CD8-positive, alpha-beta memory T cell (primary cell): ENCODE results near the gene SLC45A2. TPM values are rescaled to one million over a fixed set of nuclear protein-coding genes. Genes with fewer than 3 reads are reported as not detected.

Source experiments
- CTCF ChIA-PET: fragments of 350-600 bp; sonication (Branson Sonifier 250); formaldehyde crosslinking; loops from one replicate; lab custom pipeline; 2021; ENCODE audit warnings: antibody characterized with exemption; lab: Charles Lee
- POLR2A ChIA-PET: fragments of 350-600 bp; sonication (Branson Sonifier 250); formaldehyde crosslinking; loops from one replicate; lab custom pipeline; 2021; ENCODE audit warnings: antibody characterized with exemption; lab: Charles Lee
- DNase-seq, 5 donors: peaks; one replicate each; pipeline versions ENCODE4 v3.0.0 to v3.0.0-alpha.2; 2020 to 2022; ENCODE audit warnings: mixed read lengths in 1 of 5
- H3K27ac ChIP-seq: one replicate; pipeline ENCODE4 v1.7.0; 2013; ENCODE audit warnings: low read depth, mild to moderate bottlenecking, low read length, moderate library complexity
- H3K27me3 ChIP-seq: 2 replicates; pipeline ENCODE4 v1.7.0; 2013; ENCODE audit warnings: low read length, mild to moderate bottlenecking; ENCODE audit not compliant: insufficient read depth, poor library complexity, severe bottlenecking
- H3K36me3 ChIP-seq: 2 replicates; pipeline ENCODE4 v1.7.0; 2013; ENCODE audit warnings: mild to moderate bottlenecking, low read length, moderate library complexity; ENCODE audit not compliant: insufficient read depth
- H3K4me1 ChIP-seq: 2 replicates; pipeline ENCODE4 v1.7.0; 2013; ENCODE audit warnings: mild to moderate bottlenecking, low read length, moderate library complexity; ENCODE audit not compliant: insufficient read depth
- H3K4me3 ChIP-seq: 2 replicates; pipeline ENCODE4 v1.7.0; 2013; ENCODE audit warnings: mild to moderate bottlenecking, low read length
- H3K9me3 ChIP-seq: 2 replicates; pipeline ENCODE4 v1.7.0; 2013; ENCODE audit warnings: mild to moderate bottlenecking, low read length
- H3K27ac Mint-ChIP-seq, 8 donors: one replicate each; pipeline ENCODE4 v1.8.0; 2020 to 2021; ENCODE audit warnings: mixed read lengths in 8 of 8, mild to moderate bottlenecking in 6 of 8, inconsistent platforms in 3 of 8, moderate library complexity in 3 of 8
- H3K27me3 Mint-ChIP-seq, 2 donors: one replicate each; pipeline ENCODE4 v1.8.0; 2020 to 2021; ENCODE audit warnings: mixed read lengths in 2 of 2, mild to moderate bottlenecking in 1 of 2, moderate library complexity in 1 of 2
- H3K36me3 Mint-ChIP-seq, 3 donors: one replicate each; pipeline ENCODE4 v1.8.0; 2020 to 2021; ENCODE audit warnings: mixed read lengths in 3 of 3, inconsistent platforms in 1 of 3, mild to moderate bottlenecking in 1 of 3
- H3K4me1 Mint-ChIP-seq, 3 donors: one replicate each; pipeline ENCODE4 v1.8.0; 2020 to 2021; ENCODE audit warnings: mixed read lengths in 3 of 3, inconsistent platforms in 1 of 3, mild to moderate bottlenecking in 1 of 3
- H3K4me3 Mint-ChIP-seq, 7 donors: one replicate each; pipeline ENCODE4 v1.8.0; 2020 to 2021; ENCODE audit warnings: mixed read lengths in 7 of 7, mild to moderate bottlenecking in 6 of 7, moderate library complexity in 4 of 7, inconsistent platforms in 2 of 7
- H3K9me3 Mint-ChIP-seq, 5 donors: one replicate each; pipeline ENCODE4 v1.8.0; 2020 to 2022; ENCODE audit warnings: mixed read lengths in 5 of 5, mild to moderate bottlenecking in 3 of 5, moderate library complexity in 2 of 5, inconsistent platforms in 1 of 5
- polyA plus RNA-seq: library from polyadenylated mRNA; unstranded; fragments of 300-500 nt; fragmentation: Illumina TruSeq; gene quantifications from one replicate; pipeline ENCODE4 v1.2.3, GENCODE V29; 2021
- total RNA-seq, 2 experiments: library from RNA; stranded (reverse); gene quantifications; one replicate each; pipeline ENCODE4 v1.2.3, GENCODE V29; 2021

SLC45A2 gene
- total and polyA plus RNA-seq, 3 experiments from 2014 or later = not detected

DNA sequence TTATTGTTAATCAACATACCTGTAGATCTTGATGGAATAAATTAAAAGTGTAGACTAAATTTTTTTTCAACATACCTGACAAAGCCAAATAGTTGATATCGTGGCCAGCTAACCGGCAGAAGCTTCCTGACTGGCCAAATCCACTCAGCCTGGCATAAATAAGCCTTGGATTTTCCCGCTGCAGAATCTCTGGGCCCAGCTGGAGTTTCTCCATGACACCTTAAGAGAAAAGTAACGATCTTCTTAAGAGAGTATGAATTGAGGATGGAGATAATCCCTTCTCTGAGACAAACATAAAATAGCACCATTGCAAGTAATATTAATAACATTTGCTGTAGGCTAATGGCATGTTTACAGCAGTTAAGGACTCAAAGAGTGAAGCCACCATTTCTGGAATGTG lies 21.2 kb upstream of the SLC45A2 start:
- Histone ChIP-seq H3K4me1 (peaks cover 13% of the 10 kb centered on the region), H3K4me3 (no peak overlapping the region), H3K27me3 (no peaks in the 10 kb centered on the region), H3K27ac (no peak overlapping the region), H3K9me3 (no peaks in the 10 kb centered on the region), H3K36me3 (peaks cover 10% of the 10 kb centered on the region)
- CTCF ChIA-PET = no interaction called here
- no peaks in the 10 kb centered on the region for H3K27me3 Mint-ChIP-seq
- no peaks in the 10 kb centered on the region for H3K9me3 Mint-ChIP-seq
- H3K4me1 Mint-ChIP-seq = peaks cover 24 to 35% (median 28%) of the 10 kb centered on the region in 3 donors
- POLR2A ChIA-PET = no interaction called here
- peaks cover 8 to 46% (median 16%) of the 10 kb centered on the region in 3 donors for H3K36me3 Mint-ChIP-seq
- peak overlapping the region in 2 of 7 donors; percentile 10 to 70 for H3K4me3 Mint-ChIP-seq
- H3K27ac Mint-ChIP-seq = peak overlapping the region in 3 of 8 donors; percentile 40 to 87 (median 55)
- DNase-seq = no peak

DNA sequence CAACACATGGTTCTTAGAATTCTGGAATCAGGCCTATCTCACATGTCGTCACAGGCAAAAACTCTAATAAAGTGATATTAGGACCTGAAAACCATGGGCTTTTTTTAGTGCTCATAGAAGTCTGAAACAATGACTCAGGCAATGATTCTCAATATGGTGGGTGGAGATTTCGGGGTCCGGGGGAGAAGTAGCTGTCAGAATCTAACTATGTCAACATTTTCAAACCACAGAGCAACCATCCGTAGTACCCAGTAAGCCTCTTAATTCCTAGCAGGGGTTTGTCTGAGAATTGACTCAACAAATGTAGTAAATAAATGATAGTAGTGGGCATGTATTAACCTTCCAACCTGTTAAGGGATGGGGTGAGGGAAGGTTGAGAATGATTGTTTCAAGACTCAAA lies 20.7 kb upstream of the SLC45A2 start:
- H3K4me3 Mint-ChIP-seq = peak overlapping the region in 3 of 7 donors; percentile 1 to 70 (median 36)
- Histone ChIP-seq H3K36me3 (peaks cover 10% of the 10 kb centered on the region), H3K4me1 (peaks cover 13% of the 10 kb centered on the region), H3K9me3 (no peaks in the 10 kb centered on the region), H3K4me3 (no peak overlapping the region), H3K27me3 (no peaks in the 10 kb centered on the region), H3K27ac (no peak overlapping the region)
- no peak for DNase-seq
- no peaks in the 10 kb centered on the region for H3K27me3 Mint-ChIP-seq
- peaks cover 8 to 46% (median 16%) of the 10 kb centered on the region in 3 donors for H3K36me3 Mint-ChIP-seq
- H3K27ac Mint-ChIP-seq = peak overlapping the region in 3 of 8 donors; percentile 25 to 87 (median 55)
- CTCF ChIA-PET = no interaction called here
- peaks cover 24 to 35% (median 28%) of the 10 kb centered on the region in 3 donors for H3K4me1 Mint-ChIP-seq
- POLR2A ChIA-PET = no interaction called here
- no peaks in the 10 kb centered on the region for H3K9me3 Mint-ChIP-seq

DNA sequence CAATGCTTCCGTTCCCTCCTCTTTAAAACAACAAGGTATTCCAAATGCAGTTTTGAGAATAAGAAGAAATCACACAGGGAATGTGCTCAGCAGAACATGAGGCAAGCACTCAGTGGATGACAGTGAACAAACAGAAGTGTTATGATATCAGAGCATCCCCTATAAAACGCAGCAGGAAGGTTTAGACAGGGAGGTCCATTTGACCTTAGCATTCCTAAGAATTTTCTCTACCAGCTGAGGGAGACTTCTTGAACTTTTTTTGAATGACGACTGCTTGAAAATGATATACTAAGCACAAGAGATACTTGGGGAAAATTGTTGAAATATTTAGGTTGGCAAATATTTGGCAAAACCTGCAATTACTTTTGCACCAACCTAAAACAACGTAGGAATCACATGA lies 19.4 kb upstream of the SLC45A2 start:
- H3K4me3 Mint-ChIP-seq = no peak overlapping the region
- peaks cover 20 to 30% (median 23%) of the 10 kb centered on the region in 3 donors for H3K4me1 Mint-ChIP-seq
- Histone ChIP-seq H3K36me3 (peaks cover 10% of the 10 kb centered on the region), H3K4me3 (no peak overlapping the region), H3K9me3 (no peaks in the 10 kb centered on the region), H3K27ac (no peak overlapping the region), H3K27me3 (no peaks in the 10 kb centered on the region), H3K4me1 (peaks cover 10% of the 10 kb centered on the region)
- H3K27ac Mint-ChIP-seq = no peak overlapping the region
- no peaks in the 10 kb centered on the region for H3K27me3 Mint-ChIP-seq
- H3K36me3 Mint-ChIP-seq = peaks cover 8 to 50% (median 16%) of the 10 kb centered on the region in 3 donors
- no peaks in the 10 kb centered on the region for H3K9me3 Mint-ChIP-seq
- ChIA-PET POLR2A (no interaction called here), CTCF (no interaction called here)
- no peak for DNase-seq

DNA sequence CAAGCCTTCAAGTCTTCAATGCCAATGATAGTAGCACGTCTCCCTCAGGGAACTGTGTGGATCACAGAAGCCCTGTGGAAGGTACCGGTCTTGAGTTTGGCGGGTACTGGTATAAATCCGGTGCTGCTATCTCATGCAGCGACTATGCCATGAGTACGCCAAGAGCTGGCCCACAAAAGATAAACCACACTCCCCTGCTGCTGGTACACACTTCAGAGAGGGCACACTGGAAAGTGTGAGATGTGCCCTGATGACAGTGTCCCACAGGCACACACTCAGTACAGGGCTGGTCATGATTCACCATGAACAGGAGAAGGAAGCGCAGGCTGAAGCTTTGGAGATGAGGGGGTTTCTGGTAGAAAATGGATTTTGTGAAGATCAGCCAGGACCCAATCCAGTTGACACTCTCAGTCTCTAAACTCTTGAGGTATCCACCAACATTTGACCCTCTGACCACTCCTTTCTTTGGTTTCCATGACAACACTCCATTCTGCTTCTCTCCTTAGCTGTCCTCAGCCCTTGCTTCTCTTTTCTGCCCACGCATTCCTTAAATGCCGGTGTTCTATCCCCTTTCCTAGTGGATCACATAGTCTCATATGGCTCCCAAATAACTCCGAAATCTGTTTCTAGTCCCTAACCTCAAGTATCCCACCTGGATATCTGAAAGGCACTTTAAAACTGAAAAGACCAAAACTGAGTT lies 18.3 kb upstream of the SLC45A2 start:
- no peak for DNase-seq
- Histone ChIP-seq H3K27ac (no peak overlapping the region), H3K36me3 (peaks cover 10% of the 10 kb centered on the region), H3K4me3 (no peak overlapping the region), H3K4me1 (peaks cover 7% of the 10 kb centered on the region), H3K9me3 (no peaks in the 10 kb centered on the region), H3K27me3 (no peaks in the 10 kb centered on the region)
- ChIA-PET POLR2A (no interaction called here), CTCF (no interaction called here)
- peaks cover 11 to 21% (median 15%) of the 10 kb centered on the region in 3 donors for H3K4me1 Mint-ChIP-seq
- no peaks in the 10 kb centered on the region for H3K9me3 Mint-ChIP-seq
- H3K27me3 Mint-ChIP-seq = no peaks in the 10 kb centered on the region
- H3K4me3 Mint-ChIP-seq = peak overlapping the region in 1 of 7 donors; percentile 12
- peaks cover 8 to 53% (median 16%) of the 10 kb centered on the region in 3 donors for H3K36me3 Mint-ChIP-seq
- peak overlapping the region in 1 of 8 donors; percentile 31 for H3K27ac Mint-ChIP-seq

DNA sequence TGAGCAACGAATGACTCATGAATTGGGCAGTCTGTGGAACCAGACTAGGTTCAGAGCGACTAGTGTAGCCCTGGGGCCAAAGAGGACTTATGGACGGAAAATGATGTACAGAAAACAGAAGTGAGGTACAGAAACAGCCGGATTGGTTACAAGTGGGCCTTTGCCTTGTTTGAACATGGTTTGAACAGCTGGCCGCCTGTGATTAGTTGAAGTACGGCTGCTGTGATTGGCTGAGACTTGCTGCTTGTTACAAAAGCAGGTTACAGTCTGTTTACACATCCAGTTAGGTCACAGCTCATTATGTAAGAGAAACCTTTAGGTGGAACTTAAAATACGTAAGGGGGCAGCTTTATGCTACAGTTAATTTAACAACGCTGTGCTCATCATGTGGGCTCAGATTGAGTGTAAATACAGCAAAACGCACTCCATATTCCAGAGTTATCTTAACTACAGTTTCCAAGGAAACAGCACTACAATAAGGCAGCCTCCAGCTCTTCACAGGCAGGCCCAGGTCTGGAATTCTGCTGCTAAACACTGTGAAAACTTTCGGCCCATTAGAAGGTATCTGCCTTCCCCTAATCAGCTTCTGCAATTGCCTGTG lies 16.8 kb upstream of the SLC45A2 start:
- no peak overlapping the region for H3K4me3 Mint-ChIP-seq
- H3K27ac Mint-ChIP-seq = peak overlapping the region in 1 of 8 donors; percentile 47
- peaks cover 6 to 16% (median 9%) of the 10 kb centered on the region in 3 donors for H3K4me1 Mint-ChIP-seq
- H3K4me1 ChIP-seq = no peaks in the 10 kb centered on the region
- no peak overlapping the region for H3K4me3 ChIP-seq
- H3K27me3 ChIP-seq = no peaks in the 10 kb centered on the region
- H3K36me3 ChIP-seq = peaks cover 10% of the 10 kb centered on the region
- DNase-seq = no peak
- H3K36me3 Mint-ChIP-seq = peaks cover 12 to 54% (median 20%) of the 10 kb centered on the region in 3 donors
- ChIA-PET CTCF (no interaction called here), POLR2A (no interaction called here)
- H3K9me3 ChIP-seq = no peaks in the 10 kb centered on the region
- no peaks in the 10 kb centered on the region for H3K9me3 Mint-ChIP-seq
- no peak overlapping the region for H3K27ac ChIP-seq
- H3K27me3 Mint-ChIP-seq = no peaks in the 10 kb centered on the region

DNA sequence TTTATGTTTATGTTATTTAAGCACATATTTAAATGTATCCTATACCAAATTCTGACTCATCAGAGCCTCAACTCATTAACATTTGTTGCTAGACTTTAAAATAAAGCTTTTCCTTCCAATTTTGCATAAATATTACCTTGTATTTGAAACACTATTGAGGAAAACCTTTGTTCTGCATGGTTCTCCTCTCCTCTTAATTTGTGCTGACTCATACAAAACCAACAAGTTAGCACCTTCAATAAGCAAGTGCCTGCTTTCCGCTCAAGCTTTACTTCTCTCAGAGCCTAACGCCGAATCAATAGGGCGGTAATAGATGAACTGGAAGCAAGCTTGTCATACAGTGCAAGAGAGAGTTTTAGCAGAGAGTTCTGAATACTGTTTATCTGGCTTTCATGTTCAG lies 15.5 kb upstream of the SLC45A2 start:
- Histone ChIP-seq H3K27me3 (no peaks in the 10 kb centered on the region), H3K4me1 (no peaks in the 10 kb centered on the region), H3K36me3 (peaks cover 10% of the 10 kb centered on the region), H3K27ac (no peak overlapping the region), H3K9me3 (no peaks in the 10 kb centered on the region), H3K4me3 (no peak overlapping the region)
- H3K36me3 Mint-ChIP-seq = peaks cover 12 to 60% (median 22%) of the 10 kb centered on the region in 3 donors
- no peak overlapping the region for H3K27ac Mint-ChIP-seq
- no peaks in the 10 kb centered on the region for H3K9me3 Mint-ChIP-seq
- ChIA-PET POLR2A (no interaction called here), CTCF (no interaction called here)
- H3K27me3 Mint-ChIP-seq = no peaks in the 10 kb centered on the region
- H3K4me3 Mint-ChIP-seq = no peak overlapping the region
- peaks cover 3 to 6% (median 6%) of the 10 kb centered on the region in 3 donors for H3K4me1 Mint-ChIP-seq
- DNase-seq = no peak

DNA sequence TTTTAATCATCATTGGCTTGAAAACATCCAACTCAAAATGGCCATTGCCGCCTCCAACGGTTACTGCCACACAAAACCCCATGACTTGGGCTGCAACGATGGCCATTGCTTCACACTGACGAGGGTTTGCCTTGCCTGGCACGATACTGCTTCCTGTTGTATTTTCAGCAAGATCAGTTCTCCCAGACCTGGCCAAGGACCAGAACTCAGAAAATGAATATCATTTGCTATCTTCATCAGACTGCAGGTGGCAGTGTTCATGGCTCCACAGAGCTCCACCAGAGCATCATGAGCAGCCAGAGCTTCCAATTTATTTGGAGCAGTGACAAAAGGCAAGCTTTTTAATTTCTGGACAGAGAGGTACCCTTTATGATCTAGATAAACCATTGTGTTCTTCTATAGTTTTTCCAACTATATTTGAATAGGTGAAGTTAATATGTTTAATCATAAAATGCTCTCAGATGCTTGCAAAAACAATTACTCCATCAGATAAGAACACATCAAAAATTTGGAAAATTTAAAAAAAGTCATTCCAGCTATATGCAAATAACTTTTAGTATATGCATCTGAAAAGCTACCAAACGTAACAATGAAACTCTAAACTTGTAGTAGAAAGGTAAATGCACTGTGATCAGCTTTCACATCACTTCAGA lies 13.0 kb upstream of the SLC45A2 start:
- Histone ChIP-seq H3K4me1 (no peaks in the 10 kb centered on the region), H3K27me3 (no peaks in the 10 kb centered on the region), H3K36me3 (no peaks in the 10 kb centered on the region), H3K9me3 (no peaks in the 10 kb centered on the region), H3K27ac (no peak overlapping the region), H3K4me3 (no peak overlapping the region)
- H3K27ac Mint-ChIP-seq = peak overlapping the region in 3 of 8 donors; percentile 5 to 75 (median 69)
- H3K4me3 Mint-ChIP-seq = no peak overlapping the region
- ChIA-PET POLR2A (no interaction called here), CTCF (interaction anchor here (0.7 to 1.8 kb wide), 7 partner anchors 11 to 562 kb away, joined by 3 to 5 read pairs (median 3); partner anchors contain the start of gene AMACR)
- no peaks in the 10 kb centered on the region for H3K27me3 Mint-ChIP-seq
- no peaks in the 10 kb centered on the region for H3K9me3 Mint-ChIP-seq
- peaks cover 3 to 6% (median 6%) of the 10 kb centered on the region in 3 donors for H3K4me1 Mint-ChIP-seq
- H3K36me3 Mint-ChIP-seq = peaks cover 4 to 53% (median 16%) of the 10 kb centered on the region in 3 donors
- peak in 2 of 5 donors; percentile 7 to 27 for DNase-seq

DNA sequence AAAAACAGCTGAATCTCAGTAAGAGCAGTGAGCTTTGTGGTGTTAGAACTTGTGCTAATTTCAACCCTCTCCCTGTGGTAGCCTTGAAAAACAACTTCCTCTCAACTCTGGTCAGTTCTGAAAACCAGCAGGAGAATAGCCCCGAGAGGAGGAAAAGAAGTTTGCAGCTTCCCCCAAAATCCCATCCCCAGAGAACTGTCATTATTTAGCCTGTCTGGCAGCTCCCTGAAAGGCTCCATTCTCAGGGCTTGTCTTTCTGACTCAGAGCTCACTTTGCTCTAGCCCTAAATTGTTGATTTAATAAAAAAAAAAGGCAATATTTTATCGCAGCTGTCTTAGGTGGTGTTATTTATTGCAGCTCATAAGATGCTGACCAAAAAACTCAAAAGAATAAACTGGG lies 11.4 kb upstream of the SLC45A2 start:
- no peak overlapping the region for H3K27ac ChIP-seq
- peaks cover 3 to 6% (median 6%) of the 10 kb centered on the region in 3 donors for H3K4me1 Mint-ChIP-seq
- DNase-seq = no peak
- H3K9me3 ChIP-seq = no peaks in the 10 kb centered on the region
- no peak overlapping the region for H3K4me3 ChIP-seq
- H3K27me3 Mint-ChIP-seq = no peaks in the 10 kb centered on the region
- H3K36me3 Mint-ChIP-seq = peaks cover 4 to 44% (median 13%) of the 10 kb centered on the region in 3 donors
- CTCF ChIA-PET = interaction anchor here (1.0 to 1.8 kb wide), 2 partner anchors 21 to 26 kb away, joined by 3 to 5 read pairs; no protein-coding TSS in a partner anchor
- no peaks in the 10 kb centered on the region for H3K36me3 ChIP-seq
- no peaks in the 10 kb centered on the region for H3K27me3 ChIP-seq
- POLR2A ChIA-PET = no interaction called here
- no peaks in the 10 kb centered on the region for H3K4me1 ChIP-seq
- peak overlapping the region in 1 of 8 donors; percentile 38 for H3K27ac Mint-ChIP-seq
- H3K9me3 Mint-ChIP-seq = no peaks in the 10 kb centered on the region
- H3K4me3 Mint-ChIP-seq = no peak overlapping the region
